ENCODE data around the gene TRIL.

The TRIL gene

GRCh38 chr7:28961972-28962371 lies 3.8 kb upstream of the TRIL start:
- no peak for DNase-seq (ENCODE audit: insufficient read length, low spot score)
- TF ChIP-seq POLR2AphosphoS5 (IDR thresholded peaks at IDR 0.05; ENCODE audit: low read depth, low read length) (no peak), PAX5 (IDR thresholded peaks at IDR 0.05; ENCODE audit: insufficient read depth, low read length, severe bottlenecking) (no peak), TAF1 (IDR thresholded peaks at IDR 0.05; ENCODE audit: low read depth, low read length) (no peak), POLR2A (IDR thresholded peaks at IDR 0.05; ENCODE audit: low read depth, low read length) (no peak), SPI1 (IDR thresholded peaks at IDR 0.05; ENCODE audit: low read depth, low read length) (no peak), POU2F2 (IDR thresholded peaks at IDR 0.05; ENCODE audit: low read depth, low read length) (no peak)
- FAIRE-seq = no peak

GRCh38 chr7:28960071-28960840 lies 2.1 kb upstream of the TRIL start:
- FAIRE-seq = no peak
- DNase-seq (ENCODE audit: insufficient read length, low spot score) = no peak
- TF ChIP-seq POU2F2 (IDR thresholded peaks at IDR 0.05; ENCODE audit: low read depth, low read length) = no peak
- TF ChIP-seq POLR2A (IDR thresholded peaks at IDR 0.05; ENCODE audit: low read depth, low read length) = no peak
- TF ChIP-seq SPI1 (IDR thresholded peaks at IDR 0.05; ENCODE audit: low read depth, low read length) = no peak
- no peak for TF ChIP-seq POLR2AphosphoS5 (IDR thresholded peaks at IDR 0.05; ENCODE audit: low read depth, low read length)
- TF ChIP-seq PAX5 (IDR thresholded peaks at IDR 0.05; ENCODE audit: insufficient read depth, low read length, severe bottlenecking) = no peak
- no peak for TF ChIP-seq TAF1 (IDR thresholded peaks at IDR 0.05; ENCODE audit: low read depth, low read length)

GRCh38 chr7:28958980-28959347 lies 834 bp upstream of the TRIL start:
- FAIRE-seq = no peak
- DNase-seq (ENCODE audit: insufficient read length, low spot score) = no peak
- TF ChIP-seq POU2F2 (IDR thresholded peaks at IDR 0.05; ENCODE audit: low read depth, low read length) (no peak), SPI1 (IDR thresholded peaks at IDR 0.05; ENCODE audit: low read depth, low read length) (no peak), POLR2AphosphoS5 (IDR thresholded peaks at IDR 0.05; ENCODE audit: low read depth, low read length) (no peak), POLR2A (IDR thresholded peaks at IDR 0.05; ENCODE audit: low read depth, low read length) (no peak), TAF1 (IDR thresholded peaks at IDR 0.05; ENCODE audit: low read depth, low read length) (no peak), PAX5 (IDR thresholded peaks at IDR 0.05; ENCODE audit: insufficient read depth, low read length, severe bottlenecking) (no peak)

DNA sequence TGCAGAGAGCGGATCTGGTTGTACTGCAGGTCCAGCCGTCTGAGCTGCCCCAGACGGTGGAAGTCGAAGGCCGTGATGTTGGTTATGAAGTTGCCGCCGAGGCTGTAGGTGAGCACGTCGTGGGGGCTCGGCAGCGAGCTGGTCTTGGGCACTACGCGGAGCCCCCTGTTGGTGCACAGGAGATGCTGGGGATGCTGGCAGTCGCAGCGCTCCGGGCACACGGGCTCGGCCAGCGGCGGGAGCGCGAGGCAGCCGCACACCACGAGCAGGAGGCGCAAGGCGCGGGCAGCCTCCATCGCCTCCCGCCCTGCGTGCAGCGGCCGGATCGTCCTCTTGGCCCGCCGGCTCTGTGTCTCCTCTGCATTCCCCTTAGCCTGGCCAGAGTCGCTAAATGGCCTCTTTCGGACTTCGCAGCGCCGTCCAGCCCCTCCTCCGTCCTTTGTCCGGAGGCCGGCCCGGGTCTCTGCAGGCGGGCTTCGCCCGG lies 337 bp downstream of the TRIL start:
- peak; percentile 16 for DNase-seq (ENCODE audit: insufficient read length, low spot score)
- TF ChIP-seq PAX5 (IDR thresholded peaks at IDR 0.05; ENCODE audit: insufficient read depth, low read length, severe bottlenecking) = no peak
- TF ChIP-seq POLR2A (IDR thresholded peaks at IDR 0.05; ENCODE audit: low read depth, low read length) = no peak
- TF ChIP-seq POU2F2 (IDR thresholded peaks at IDR 0.05; ENCODE audit: low read depth, low read length) = no peak
- no peak for TF ChIP-seq TAF1 (IDR thresholded peaks at IDR 0.05; ENCODE audit: low read depth, low read length)
- TF ChIP-seq POLR2AphosphoS5 (IDR thresholded peaks at IDR 0.05; ENCODE audit: low read depth, low read length) = no peak
- TF ChIP-seq SPI1 (IDR thresholded peaks at IDR 0.05; ENCODE audit: low read depth, low read length) = no peak
- no peak for FAIRE-seq

GRCh38 chr7:28957064-28957750 lies 923 bp downstream of the TRIL start:
- DNase-seq (ENCODE audit: insufficient read length, low spot score) = peak; percentile 17
- FAIRE-seq = no peak
- TF ChIP-seq POLR2A (IDR thresholded peaks at IDR 0.05; ENCODE audit: low read depth, low read length) (no peak), SPI1 (IDR thresholded peaks at IDR 0.05; ENCODE audit: low read depth, low read length) (no peak), POLR2AphosphoS5 (IDR thresholded peaks at IDR 0.05; ENCODE audit: low read depth, low read length) (no peak), PAX5 (IDR thresholded peaks at IDR 0.05; ENCODE audit: insufficient read depth, low read length, severe bottlenecking) (no peak), TAF1 (IDR thresholded peaks at IDR 0.05; ENCODE audit: low read depth, low read length) (no peak), POU2F2 (IDR thresholded peaks at IDR 0.05; ENCODE audit: low read depth, low read length) (no peak)

GRCh38 chr7:28956608-28957063 lies 1.5 kb downstream of the TRIL start:
- DNase-seq (ENCODE audit: insufficient read length, low spot score) (peak; percentile 37), FAIRE-seq (no peak)
- TF ChIP-seq POU2F2 (IDR thresholded peaks at IDR 0.05; ENCODE audit: low read depth, low read length) (no peak), PAX5 (IDR thresholded peaks at IDR 0.05; ENCODE audit: insufficient read depth, low read length, severe bottlenecking) (no peak), POLR2AphosphoS5 (IDR thresholded peaks at IDR 0.05; ENCODE audit: low read depth, low read length) (no peak), POLR2A (IDR thresholded peaks at IDR 0.05; ENCODE audit: low read depth, low read length) (no peak), SPI1 (IDR thresholded peaks at IDR 0.05; ENCODE audit: low read depth, low read length) (no peak), TAF1 (IDR thresholded peaks at IDR 0.05; ENCODE audit: low read depth, low read length) (no peak)

DNA sequence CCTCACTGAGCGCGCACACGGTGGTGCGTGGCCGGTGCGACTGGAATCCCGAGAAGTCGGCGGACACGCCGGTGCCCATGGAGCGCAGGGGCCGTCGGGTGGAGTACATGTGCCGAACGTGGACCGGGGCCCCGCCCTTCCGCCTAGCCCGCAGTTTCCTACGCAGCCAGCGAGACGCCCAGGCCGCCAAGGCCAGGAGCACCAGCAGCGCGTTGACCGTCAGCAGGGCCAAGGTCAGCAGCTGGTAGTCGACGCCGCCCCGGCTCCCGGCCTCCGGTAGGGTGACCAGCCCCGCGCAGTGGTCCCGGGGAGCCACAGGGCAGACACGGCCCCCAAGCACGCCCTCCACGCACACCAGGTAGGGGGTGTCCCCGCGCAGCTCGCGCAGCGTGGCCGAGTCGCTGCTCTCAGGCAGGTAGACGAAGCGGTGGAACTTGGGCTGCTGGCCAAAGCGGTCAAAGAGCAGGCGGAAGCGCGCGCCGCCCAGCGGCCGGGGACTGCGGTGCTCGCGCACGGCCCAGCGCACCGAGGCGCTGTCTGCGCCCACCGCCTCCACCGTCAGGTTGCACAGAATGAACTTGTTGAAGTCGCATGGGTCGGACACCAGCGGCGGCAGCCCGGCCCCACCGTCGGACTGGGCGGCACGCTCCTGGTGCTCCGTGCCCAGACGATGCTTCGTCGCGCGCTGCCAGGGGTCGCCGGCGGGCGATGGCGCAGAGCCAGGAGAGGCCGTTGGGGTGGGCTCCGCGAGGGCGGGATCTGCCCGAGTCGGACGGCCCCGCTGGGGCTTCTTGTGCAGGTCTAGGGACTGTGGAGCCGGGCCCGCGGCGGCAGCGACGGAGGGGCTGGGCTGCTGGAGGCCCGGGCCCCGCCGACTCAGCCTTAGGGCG lies 2.2 kb downstream of the TRIL start:
- TF ChIP-seq SPI1 (IDR thresholded peaks at IDR 0.05; ENCODE audit: low read depth, low read length) (no peak), POLR2AphosphoS5 (IDR thresholded peaks at IDR 0.05; ENCODE audit: low read depth, low read length) (no peak), TAF1 (IDR thresholded peaks at IDR 0.05; ENCODE audit: low read depth, low read length) (no peak), POLR2A (IDR thresholded peaks at IDR 0.05; ENCODE audit: low read depth, low read length) (no peak), POU2F2 (IDR thresholded peaks at IDR 0.05; ENCODE audit: low read depth, low read length) (no peak), PAX5 (IDR thresholded peaks at IDR 0.05; ENCODE audit: insufficient read depth, low read length, severe bottlenecking) (no peak)
- no peak for FAIRE-seq
- peak; percentile 18 for DNase-seq (ENCODE audit: insufficient read length, low spot score)

DNA sequence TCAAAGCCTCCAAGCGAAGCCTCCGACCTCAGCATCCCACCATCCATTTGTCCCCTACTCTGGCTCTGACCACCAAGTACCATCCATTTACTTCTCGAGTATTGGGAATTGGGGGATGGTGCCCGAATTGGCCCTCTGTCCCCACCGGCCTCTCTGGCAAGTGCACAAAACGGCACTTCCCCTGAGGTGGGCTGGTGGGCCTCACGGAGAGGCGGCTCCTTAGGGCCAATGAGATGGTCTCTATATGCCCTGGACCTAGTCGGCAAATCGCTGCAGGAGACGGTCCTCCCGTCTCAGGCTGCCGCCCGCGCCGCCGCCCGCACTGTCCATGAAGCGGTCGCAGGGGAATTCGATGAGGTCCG lies 2.8 kb downstream of the TRIL start:
- no peak for DNase-seq (ENCODE audit: insufficient read length, low spot score)
- no peak for TF ChIP-seq TAF1 (IDR thresholded peaks at IDR 0.05; ENCODE audit: low read depth, low read length)
- TF ChIP-seq POLR2AphosphoS5 (IDR thresholded peaks at IDR 0.05; ENCODE audit: low read depth, low read length) = no peak
- TF ChIP-seq SPI1 (IDR thresholded peaks at IDR 0.05; ENCODE audit: low read depth, low read length) = no peak
- TF ChIP-seq POU2F2 (IDR thresholded peaks at IDR 0.05; ENCODE audit: low read depth, low read length) = no peak
- no peak for TF ChIP-seq POLR2A (IDR thresholded peaks at IDR 0.05; ENCODE audit: low read depth, low read length)
- TF ChIP-seq PAX5 (IDR thresholded peaks at IDR 0.05; ENCODE audit: insufficient read depth, low read length, severe bottlenecking) = no peak
- no peak for FAIRE-seq
